ENCODE data around the gene ASXL1. TPM values are rescaled to one million over a fixed set of nuclear protein-coding genes. Genes with fewer than 3 reads are reported as not detected.

The ASXL1 gene
- total RNA-seq, 2 experiments from 2014 or later: 129 to 137 TPM

- DNase-seq (no peak), ATAC-seq (no peak)
- no peak for TF ChIP-seq CTCF (IDR thresholded peaks at IDR 0.05)
- Mint-ChIP-seq H3K4me3 (no peak overlapping the region), H3K27ac (no peak overlapping the region), H3K36me3 (ENCODE audit: low read depth) (peaks cover 30% of the 10 kb centered on the region), H3K27me3 (no peaks in the 10 kb centered on the region), H3K4me1 (ENCODE audit: low read depth) (peaks cover 47% of the 10 kb centered on the region), H3K9me3 (no peaks in the 10 kb centered on the region)
- CTCF ChIA-PET: interaction anchor here (0.8 to 1.6 kb wide), 6 partner anchors 12 to 267 kb away, joined by 3 to 5 read pairs (median 3); no protein-coding TSS in a partner anchor
- POLR2A ChIA-PET: interaction anchor here (1.0 to 1.4 kb wide), 2 partner anchors 14 to 52 kb away, joined by 3 to 4 read pairs; no protein-coding TSS in a partner anchor
- intact Hi-C loops (cut with micrococcal nuclease): no loop called here
These were observed 27.4 kb downstream of the ASXL1 start for GRCh38 chr20:32385541-32385940.

GRCh38 chr20:32386091-32386490 is 28.0 kb downstream of the ASXL1 start:
- no peak for TF ChIP-seq CTCF (IDR thresholded peaks at IDR 0.05)
- Mint-ChIP-seq H3K4me3 (no peak overlapping the region), H3K9me3 (no peaks in the 10 kb centered on the region), H3K36me3 (ENCODE audit: low read depth) (peaks cover 32% of the 10 kb centered on the region), H3K27me3 (no peaks in the 10 kb centered on the region), H3K4me1 (ENCODE audit: low read depth) (peaks cover 50% of the 10 kb centered on the region), H3K27ac (peak overlapping the region; percentile 35)
- DNase-seq (no peak), ATAC-seq (no peak)
- POLR2A ChIA-PET: interaction anchor here (1.0 to 1.4 kb wide), 2 partner anchors 15 to 52 kb away, joined by 3 to 4 read pairs; no protein-coding TSS in a partner anchor
- intact Hi-C loops (cut with micrococcal nuclease): no loop called here
- CTCF ChIA-PET: interaction anchor here (0.6 to 1.6 kb wide), 5 partner anchors 12 to 903 kb away, joined by 3 to 5 read pairs (median 3); no protein-coding TSS in a partner anchor

GRCh38 chr20:32387252-32387651 is 29.1 kb downstream of the ASXL1 start:
- intact Hi-C loops (cut with micrococcal nuclease): no loop called here
- peak; percentile 41 for DNase-seq
- Mint-ChIP-seq H3K27me3 (no peaks in the 10 kb centered on the region), H3K9me3 (no peaks in the 10 kb centered on the region), H3K4me1 (ENCODE audit: low read depth) (peaks cover 52% of the 10 kb centered on the region), H3K36me3 (ENCODE audit: low read depth) (peaks cover 38% of the 10 kb centered on the region), H3K4me3 (no peak overlapping the region), H3K27ac (peak overlapping the region; percentile 19)
- ChIA-PET CTCF (no interaction called here), POLR2A (no interaction called here)
- no peak for TF ChIP-seq CTCF (IDR thresholded peaks at IDR 0.05)
- ATAC-seq: peak; percentile 95

GRCh38 chr20:32391003-32391402 is 32.9 kb downstream of the ASXL1 start:
- TF ChIP-seq CTCF (IDR thresholded peaks at IDR 0.05): no peak
- no peak overlapping the region for H3K4me3 Mint-ChIP-seq
- no peaks in the 10 kb centered on the region for H3K27me3 Mint-ChIP-seq
- H3K4me1 Mint-ChIP-seq (ENCODE audit: low read depth): peaks cover 39% of the 10 kb centered on the region
- H3K36me3 Mint-ChIP-seq (ENCODE audit: low read depth): peaks cover 55% of the 10 kb centered on the region
- no peak for DNase-seq
- CTCF ChIA-PET: interaction anchor here (1.4 kb wide), 1 partner anchor 10 kb away, joined by 5 read pairs; no protein-coding TSS in a partner anchor
- ATAC-seq: no peak
- H3K9me3 Mint-ChIP-seq: peaks cover 7% of the 10 kb centered on the region
- POLR2A ChIA-PET: interaction anchor here (0.6 kb wide), 1 partner anchor 15 kb away, joined by 3 read pairs; no protein-coding TSS in a partner anchor
- H3K27ac Mint-ChIP-seq: peak overlapping the region; percentile 20
- intact Hi-C loops (cut with micrococcal nuclease): no loop called here

GRCh38 chr20:32395066-32395465 is 36.9 kb downstream of the ASXL1 start:
- ChIA-PET CTCF (interaction anchor here (1.3 to 1.4 kb wide), 2 partner anchors 9 to 16 kb away, joined by 3 to 4 read pairs; no protein-coding TSS in a partner anchor), POLR2A (interaction anchor here (1.4 kb wide), 1 partner anchor 110 kb away, joined by 3 read pairs; no protein-coding TSS in a partner anchor)
- Mint-ChIP-seq H3K27me3 (no peaks in the 10 kb centered on the region), H3K4me1 (ENCODE audit: low read depth) (peaks cover 32% of the 10 kb centered on the region), H3K4me3 (no peak overlapping the region), H3K27ac (peak overlapping the region; percentile 67), H3K9me3 (peaks cover 7% of the 10 kb centered on the region), H3K36me3 (ENCODE audit: low read depth) (peaks cover 64% of the 10 kb centered on the region)
- no peak for TF ChIP-seq CTCF (IDR thresholded peaks at IDR 0.05)
- intact Hi-C loops (cut with micrococcal nuclease): no loop called here
- no peak for DNase-seq
- no peak for ATAC-seq
